ENCODE data around the gene MSMP.

- TF ChIP-seq CTCF (IDR thresholded peaks at IDR 0.05) (no peak), IRF2 (CRISPR knock-in tag; IDR thresholded peaks at IDR 0.05; ENCODE audit: borderline replicate concordance, low read depth) (no peak), SP1 (CRISPR knock-in tag; conservative IDR thresholded peaks at IDR 0.05) (no peak)
Measured at GRCh38 chr9:35767458-35767857, 13.4 kb upstream of the MSMP start.

Measured in WTC11 (cell line).